Omental fat pad (tissue), 4 donors: ENCODE measurements around the gene NOD1. TPM values are rescaled to one million over a fixed set of nuclear protein-coding genes. Genes with fewer than 3 reads are reported as not detected.
"Not testable (repeated sequence)": the region's sequence is repeated elsewhere in the genome, so short reads cannot be mapped to it uniquely, and the experiment has no call there.

ENCODE experiments used
- ATAC-seq: fragments of 150-250 bp; one replicate; pipeline ENCODE4 v1.9.1; 2016; ENCODE audit warnings: mild to moderate bottlenecking, moderate library complexity; ENCODE audit not compliant: low FRiP score
- DNase-seq: peaks from one replicate; pipeline ENCODE4 v3.0.0-alpha.2; 2019; ENCODE audit warnings: low spot score
- CTCF ChIP-seq, 3 donors: fragments of 450-650 bp; IDR thresholded peaks; one replicate each; pipeline ENCODE4 v1.5.1; 2016 to 2017; ENCODE audit warnings: antibody characterized with exemption in 3 of 3, mild to moderate bottlenecking in 3 of 3, moderate library complexity in 2 of 3
- total RNA-seq, 4 donors: library from RNA; depleted of rRNA; stranded (reverse); fragments of >200 nt; gene quantifications; one replicate each; pipeline ENCODE4 v1.1.0, GENCODE V29; 2016

The NOD1 gene
- total RNA-seq, 4 donors from 2014 or later, result 18.8 to 48.7 (median 33.3) TPM

- ATAC-seq, result peak; percentile 48
- TF ChIP-seq CTCF (IDR thresholded peaks at IDR 0.05), result no peak
- DNase-seq, result no peak
Observed at GRCh38 chr7:30485667-30486066, 7.1 kb upstream of the NOD1 start.

- not testable (repeated sequence) for ATAC-seq, DNase-seq
Observed at GRCh38 chr7:30481416-30481815, 2.8 kb upstream of the NOD1 start.

GRCh38 chr7:30479202-30480120, 877 bp upstream of the NOD1 start:
- no peak for TF ChIP-seq CTCF (IDR thresholded peaks at IDR 0.05)
- ATAC-seq, result no peak

GRCh38 chr7:30476459-30477145, 2.0 kb downstream of the NOD1 start:
- DNase-seq, result no peak
- no peak for ATAC-seq

More at GRCh38 chr7:30479202-30480120, 877 bp upstream of the NOD1 start:
- no peak for DNase-seq

GRCh38 chr7:30475580-30475979, 3.0 kb downstream of the NOD1 start:
- DNase-seq (no peak), ATAC-seq (no peak)
- no peak for TF ChIP-seq CTCF (IDR thresholded peaks at IDR 0.05)

More at GRCh38 chr7:30476459-30477145, 2.0 kb downstream of the NOD1 start:
- TF ChIP-seq CTCF (IDR thresholded peaks at IDR 0.05), result no peak

- no peak for DNase-seq
- peak; percentile 55 for ATAC-seq
- no peak for TF ChIP-seq CTCF (IDR thresholded peaks at IDR 0.05)
Observed at GRCh38 chr7:30474893-30475292, 3.7 kb downstream of the NOD1 start.

- ATAC-seq (no peak), DNase-seq (no peak)
- no peak for TF ChIP-seq CTCF (IDR thresholded peaks at IDR 0.05)
Observed at GRCh38 chr7:30474485-30474884, 4.1 kb downstream of the NOD1 start.
